Measurements from ENCODE around the gene JARID2. TPM values are rescaled to one million over a fixed set of nuclear protein-coding genes. Genes with fewer than 3 reads are reported as not detected.

Gene JARID2
- total RNA-seq, 1 donor from 2014 or later = 43.9 TPM

GRCh38 chr6:15522026-15522425, 276.2 kb downstream of the JARID2 start:
- no peaks in the 10 kb centered on the region for H3K27me3 Mint-ChIP-seq
- no peak for TF ChIP-seq CTCF (conservative IDR thresholded peaks at IDR 0.05)
- peaks cover 75% of the 10 kb centered on the region for H3K36me3 Mint-ChIP-seq
- no peak overlapping the region for H3K4me3 Mint-ChIP-seq
- H3K27ac Mint-ChIP-seq = no peak overlapping the region
- no peak for DNase-seq (ENCODE audit: extremely low spot score, unreplicated experiment)
- H3K4me1 Mint-ChIP-seq (ENCODE audit: unreplicated experiment) = no peaks in the 10 kb centered on the region
- peaks cover 20% of the 10 kb centered on the region for H3K9me3 Mint-ChIP-seq

- Mint-ChIP-seq H3K36me3 (peaks cover 75% of the 10 kb centered on the region), H3K27me3 (no peaks in the 10 kb centered on the region), H3K4me3 (no peak overlapping the region), H3K27ac (no peak overlapping the region), H3K4me1 (ENCODE audit: unreplicated experiment) (no peaks in the 10 kb centered on the region), H3K9me3 (peaks cover 20% of the 10 kb centered on the region)
- DNase-seq (ENCODE audit: extremely low spot score, unreplicated experiment) = no peak
- no peak for TF ChIP-seq CTCF (conservative IDR thresholded peaks at IDR 0.05)
These were observed 276.6 kb downstream of the JARID2 start for GRCh38 chr6:15522427-15522826.

GRCh38 chr6:15522856-15523529, 277.1 kb downstream of the JARID2 start:
- no peaks in the 10 kb centered on the region for H3K4me1 Mint-ChIP-seq (ENCODE audit: unreplicated experiment)
- H3K9me3 Mint-ChIP-seq = peaks cover 24% of the 10 kb centered on the region
- peaks cover 78% of the 10 kb centered on the region for H3K36me3 Mint-ChIP-seq
- no peaks in the 10 kb centered on the region for H3K27me3 Mint-ChIP-seq
- no peak overlapping the region for H3K4me3 Mint-ChIP-seq
- no peak overlapping the region for H3K27ac Mint-ChIP-seq
- no peak for TF ChIP-seq CTCF (conservative IDR thresholded peaks at IDR 0.05)
- peak; percentile 45 for DNase-seq (ENCODE audit: extremely low spot score, unreplicated experiment)

- no peak overlapping the region for H3K4me3 Mint-ChIP-seq
- TF ChIP-seq CTCF (conservative IDR thresholded peaks at IDR 0.05) = no peak
- H3K4me1 Mint-ChIP-seq (ENCODE audit: unreplicated experiment) = no peaks in the 10 kb centered on the region
- peaks cover 80% of the 10 kb centered on the region for H3K36me3 Mint-ChIP-seq
- no peak overlapping the region for H3K27ac Mint-ChIP-seq
- no peaks in the 10 kb centered on the region for H3K27me3 Mint-ChIP-seq
- H3K9me3 Mint-ChIP-seq = peaks cover 25% of the 10 kb centered on the region
- no peak for DNase-seq (ENCODE audit: extremely low spot score, unreplicated experiment)
These were observed 278.1 kb downstream of the JARID2 start for GRCh38 chr6:15523679-15524630.

- Mint-ChIP-seq H3K36me3 (peaks cover 72% of the 10 kb centered on the region), H3K4me3 (no peak overlapping the region), H3K9me3 (peaks cover 25% of the 10 kb centered on the region), H3K4me1 (ENCODE audit: unreplicated experiment) (no peaks in the 10 kb centered on the region), H3K27ac (no peak overlapping the region), H3K27me3 (no peaks in the 10 kb centered on the region)
- TF ChIP-seq CTCF (conservative IDR thresholded peaks at IDR 0.05) = no peak
- DNase-seq (ENCODE audit: extremely low spot score, unreplicated experiment) = no peak
These were observed 279.1 kb downstream of the JARID2 start for GRCh38 chr6:15524861-15525401.
